ENCODE measurements around the gene PRPF38A.

DNA sequence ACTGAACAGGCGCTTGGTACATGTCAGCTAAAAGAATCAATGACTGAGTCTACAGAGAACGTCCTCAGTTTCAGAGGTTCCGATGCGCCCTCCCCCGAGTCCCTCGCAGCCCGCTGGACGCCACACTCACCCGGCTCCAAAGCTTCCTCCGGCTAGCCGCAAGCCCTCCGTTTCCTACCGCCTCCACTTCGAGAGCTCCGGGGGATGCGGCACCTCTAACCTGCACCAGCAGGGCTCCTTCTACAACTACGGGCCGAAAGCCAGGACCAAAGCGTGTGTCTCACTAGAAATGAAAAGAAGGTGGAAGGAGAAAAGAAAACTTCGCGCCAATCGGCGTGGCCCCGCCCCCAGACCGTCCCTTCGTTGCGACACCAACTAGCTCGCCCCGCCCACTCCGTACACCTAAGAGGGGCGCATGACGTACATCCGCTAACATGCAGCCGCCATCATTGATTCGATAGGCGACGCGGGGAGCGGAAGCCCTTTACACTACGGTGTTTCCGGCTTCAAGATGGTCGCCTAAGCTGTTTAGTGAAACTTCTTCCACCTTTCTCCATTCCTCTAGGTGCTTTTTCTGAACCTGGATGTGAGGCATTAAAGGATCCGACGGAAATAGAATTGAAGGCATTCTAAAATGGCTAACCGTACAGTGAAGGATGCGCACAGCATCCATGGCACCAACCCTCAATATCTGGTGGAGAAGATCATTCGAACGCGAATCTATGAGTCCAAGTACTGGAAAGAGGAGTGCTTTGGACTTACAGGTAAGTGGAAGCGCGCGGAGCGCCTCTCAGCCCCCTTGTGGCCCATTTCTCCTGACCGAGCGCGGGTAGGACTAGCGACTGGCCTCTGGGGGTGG, at the start of gene PRPF38A, which contains the start of gene ORC1:
- peak in 1 of 2 donors; percentile 27 for TF ChIP-seq POLR2A (IDR thresholded peaks at IDR 0.05)
- TF ChIP-seq, protein P1, sequence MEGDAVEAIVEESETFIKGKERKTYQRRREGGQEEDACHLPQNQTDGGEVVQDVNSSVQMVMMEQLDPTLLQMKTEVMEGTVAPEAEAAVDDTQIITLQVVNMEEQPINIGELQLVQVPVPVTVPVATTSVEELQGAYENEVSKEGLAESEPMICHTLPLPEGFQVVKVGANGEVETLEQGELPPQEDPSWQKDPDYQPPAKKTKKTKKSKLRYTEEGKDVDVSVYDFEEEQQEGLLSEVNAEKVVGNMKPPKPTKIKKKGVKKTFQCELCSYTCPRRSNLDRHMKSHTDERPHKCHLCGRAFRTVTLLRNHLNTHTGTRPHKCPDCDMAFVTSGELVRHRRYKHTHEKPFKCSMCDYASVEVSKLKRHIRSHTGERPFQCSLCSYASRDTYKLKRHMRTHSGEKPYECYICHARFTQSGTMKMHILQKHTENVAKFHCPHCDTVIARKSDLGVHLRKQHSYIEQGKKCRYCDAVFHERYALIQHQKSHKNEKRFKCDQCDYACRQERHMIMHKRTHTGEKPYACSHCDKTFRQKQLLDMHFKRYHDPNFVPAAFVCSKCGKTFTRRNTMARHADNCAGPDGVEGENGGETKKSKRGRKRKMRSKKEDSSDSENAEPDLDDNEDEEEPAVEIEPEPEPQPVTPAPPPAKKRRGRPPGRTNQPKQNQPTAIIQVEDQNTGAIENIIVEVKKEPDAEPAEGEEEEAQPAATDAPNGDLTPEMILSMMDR (IDR thresholded peaks at IDR 0.05), result no peak
